ENCODE results near the gene CD74. TPM values are rescaled to one million over a fixed set of nuclear protein-coding genes. Genes with fewer than 3 reads are reported as not detected.

Gene CD74
- total RNA-seq, result 9.9 and 10.7 TPM in 2 replicates

GRCh38 chr5:150412319-150413175 lies at the start of gene CD74:
CD74 (minus strand) TSS chr5:150412910; CDS start chr5:150412749, 161 bp downstream.

GRCh38 chr5:150449517-150450339 lies 37.0 kb upstream of the CD74 start, which contains the start of gene RPS14:
RPS14 (minus strand) TSS chr5:150449739; CDS start chr5:150447733, 2,006 bp downstream.

GRCh38 chr5:150357326-150358260 lies 55.1 kb downstream of the CD74 start, which contains the start of gene TCOF1:
TCOF1 (plus strand) TSS chr5:150357697; CDS start chr5:150357747, 50 bp downstream.

Other genes starting within 250 kb of the CD74 start
- gene CDX1, start 246.1 kb downstream of the CD74 start, total RNA-seq, result not detected in 2 replicates
- gene SLC6A7, start 222.8 kb downstream of the CD74 start, total RNA-seq, result not detected in 2 replicates
- gene CAMK2A, start 123.1 kb downstream of the CD74 start, total RNA-seq, result 0.18 and 0.29 TPM in 2 replicates
- gene ARSI, start 110.0 kb downstream of the CD74 start, total RNA-seq, result 1.2 and 1.8 TPM in 2 replicates
- 37.8 and 39.5 TPM in 2 replicates for gene TCOF1, start 55.2 kb downstream of the CD74 start, total RNA-seq
- 3,357 and 3,696 TPM in 2 replicates for gene RPS14, start 36.8 kb upstream of the CD74 start, total RNA-seq
- 49.6 and 58.3 TPM in 2 replicates for gene NDST1, start 95.2 kb upstream of the CD74 start, total RNA-seq
- gene SYNPO, start 227.8 kb upstream of the CD74 start, total RNA-seq, result 4.6 and 7.6 TPM in 2 replicates
- not detected in 2 replicates for gene MYOZ3, start 248.3 kb upstream of the CD74 start, total RNA-seq